GM23248 (cell line): ENCODE data around the gene SLC6A18.

Source experiments
- EZH2 ChIP-seq: fragments of 200-600 bp; sonication (generic); IDR thresholded peaks from 2 replicates; pipeline ENCODE4 v1.6.1; 2018; ENCODE audit warnings: antibody characterized with exemption, mild to moderate bottlenecking; ENCODE audit not compliant: insufficient read depth, poor library complexity, severe bottlenecking
- EZH2phosphoT487 ChIP-seq: fragments of 200-600 bp; sonication (generic); IDR thresholded peaks from 2 replicates; pipeline ENCODE4 v1.6.1; 2018; ENCODE audit warnings: antibody characterized with exemption, moderate library complexity, mild to moderate bottlenecking, low read depth; ENCODE audit not compliant: insufficient read depth

- TF ChIP-seq EZH2phosphoT487, result no peak
- TF ChIP-seq EZH2, result no peak
Measured at GRCh38 chr5:1200495-1201326, 24.5 kb upstream of the SLC6A18 start.
